Measurements from ENCODE around the gene LINGO1.

GRCh38 chr15:77567202-77567601 lies 65.5 kb downstream of the LINGO1 start:
- TF ChIP-seq ZNF138 (CRISPR knock-in tag; conservative IDR thresholded peaks at IDR 0.05): no peak
- TF ChIP-seq, protein P1, sequence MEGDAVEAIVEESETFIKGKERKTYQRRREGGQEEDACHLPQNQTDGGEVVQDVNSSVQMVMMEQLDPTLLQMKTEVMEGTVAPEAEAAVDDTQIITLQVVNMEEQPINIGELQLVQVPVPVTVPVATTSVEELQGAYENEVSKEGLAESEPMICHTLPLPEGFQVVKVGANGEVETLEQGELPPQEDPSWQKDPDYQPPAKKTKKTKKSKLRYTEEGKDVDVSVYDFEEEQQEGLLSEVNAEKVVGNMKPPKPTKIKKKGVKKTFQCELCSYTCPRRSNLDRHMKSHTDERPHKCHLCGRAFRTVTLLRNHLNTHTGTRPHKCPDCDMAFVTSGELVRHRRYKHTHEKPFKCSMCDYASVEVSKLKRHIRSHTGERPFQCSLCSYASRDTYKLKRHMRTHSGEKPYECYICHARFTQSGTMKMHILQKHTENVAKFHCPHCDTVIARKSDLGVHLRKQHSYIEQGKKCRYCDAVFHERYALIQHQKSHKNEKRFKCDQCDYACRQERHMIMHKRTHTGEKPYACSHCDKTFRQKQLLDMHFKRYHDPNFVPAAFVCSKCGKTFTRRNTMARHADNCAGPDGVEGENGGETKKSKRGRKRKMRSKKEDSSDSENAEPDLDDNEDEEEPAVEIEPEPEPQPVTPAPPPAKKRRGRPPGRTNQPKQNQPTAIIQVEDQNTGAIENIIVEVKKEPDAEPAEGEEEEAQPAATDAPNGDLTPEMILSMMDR (IDR thresholded peaks at IDR 0.05): no peak
- no peak for TF ChIP-seq CBFB (CRISPR knock-in tag; IDR thresholded peaks at IDR 0.05; ENCODE audit: low read depth)
- no peak for TF ChIP-seq NR2C2 (CRISPR knock-in tag; IDR thresholded peaks at IDR 0.05)
- no peak for TF ChIP-seq JUN (CRISPR knock-in tag; IDR thresholded peaks at IDR 0.05)

Measured in WTC11 (cell line).